Activated CD4-positive, alpha-beta T cell treated with anti-CD3 and anti-CD28 coated beads, Interleukin-2, amount 10 ng/mL, durations not matched to agents 7 days and 5 days (primary cell): ENCODE measurements around the gene DPYSL3. TPM values are rescaled to one million over a fixed set of nuclear protein-coding genes. Genes with fewer than 3 reads are reported as not detected.

Experiments
- CTCF ChIA-PET: fragments of 350-600 bp; sonication (Branson Sonifier 250); formaldehyde crosslinking; loops from one replicate; lab custom pipeline; 2021; ENCODE audit warnings: antibody characterized with exemption; lab: Charles Lee
- POLR2A ChIA-PET: fragments of 350-600 bp; sonication (Branson Sonifier 250); formaldehyde crosslinking; loops from one replicate; lab custom pipeline; 2021; ENCODE audit warnings: antibody characterized with exemption; lab: Charles Lee
- DNase-seq: peaks from one replicate; pipeline ENCODE4 v3.0.0-alpha.2; 2020
- H3K27ac Mint-ChIP-seq: one replicate; pipeline ENCODE4 v1.8.0; 2021; ENCODE audit warnings: mild to moderate bottlenecking, moderate library complexity, mixed read lengths
- H3K27me3 Mint-ChIP-seq: one replicate; pipeline ENCODE4 v1.8.0; 2021; ENCODE audit warnings: mixed read lengths
- H3K36me3 Mint-ChIP-seq: one replicate; pipeline ENCODE4 v1.8.0; 2021; ENCODE audit warnings: low read depth, mixed read lengths
- H3K4me1 Mint-ChIP-seq: one replicate; pipeline ENCODE4 v1.8.0; 2021; ENCODE audit warnings: mixed read lengths
- H3K4me3 Mint-ChIP-seq: one replicate; pipeline ENCODE4 v1.8.0; 2021; ENCODE audit warnings: mild to moderate bottlenecking, moderate library complexity, mixed read lengths
- H3K9me3 Mint-ChIP-seq: one replicate; pipeline ENCODE4 v1.8.0; 2021; ENCODE audit warnings: mixed read lengths
- total RNA-seq, 2 experiments: library from RNA; stranded (reverse); gene quantifications; one replicate each; pipeline ENCODE4 v1.2.3, GENCODE V29; 2021

Gene DPYSL3
- total RNA-seq, 2 experiments from 2014 or later, result not detected

GRCh38 chr5:147534172-147534951, 24.5 kb upstream of the DPYSL3 start:
- H3K9me3 Mint-ChIP-seq, result no peaks in the 10 kb centered on the region
- ChIA-PET POLR2A (no interaction called here), CTCF (no interaction called here)
- no peak overlapping the region for H3K27ac Mint-ChIP-seq
- no peaks in the 10 kb centered on the region for H3K4me1 Mint-ChIP-seq
- no peaks in the 10 kb centered on the region for H3K27me3 Mint-ChIP-seq
- no peaks in the 10 kb centered on the region for H3K36me3 Mint-ChIP-seq
- H3K4me3 Mint-ChIP-seq, result no peak overlapping the region
- DNase-seq, result no peak

- ChIA-PET CTCF (no interaction called here), POLR2A (no interaction called here)
- no peaks in the 10 kb centered on the region for H3K27me3 Mint-ChIP-seq
- H3K4me3 Mint-ChIP-seq, result no peak overlapping the region
- H3K36me3 Mint-ChIP-seq, result no peaks in the 10 kb centered on the region
- no peak overlapping the region for H3K27ac Mint-ChIP-seq
- no peaks in the 10 kb centered on the region for H3K9me3 Mint-ChIP-seq
- H3K4me1 Mint-ChIP-seq, result no peaks in the 10 kb centered on the region
- no peak for DNase-seq
Observed at GRCh38 chr5:147532156-147532555, 22.3 kb upstream of the DPYSL3 start.

- Mint-ChIP-seq H3K27me3 (no peaks in the 10 kb centered on the region), H3K4me1 (no peaks in the 10 kb centered on the region), H3K36me3 (no peaks in the 10 kb centered on the region), H3K9me3 (no peaks in the 10 kb centered on the region), H3K4me3 (no peak overlapping the region), H3K27ac (no peak overlapping the region)
- no peak for DNase-seq
- ChIA-PET POLR2A (no interaction called here), CTCF (no interaction called here)
Observed at GRCh38 chr5:147530530-147531389, 20.9 kb upstream of the DPYSL3 start.

GRCh38 chr5:147523069-147523468, 13.2 kb upstream of the DPYSL3 start:
- no peak overlapping the region for H3K4me3 Mint-ChIP-seq
- no peaks in the 10 kb centered on the region for H3K36me3 Mint-ChIP-seq
- no peak overlapping the region for H3K27ac Mint-ChIP-seq
- no peak for DNase-seq
- H3K27me3 Mint-ChIP-seq, result no peaks in the 10 kb centered on the region
- H3K4me1 Mint-ChIP-seq, result no peaks in the 10 kb centered on the region
- ChIA-PET CTCF (no interaction called here), POLR2A (no interaction called here)
- no peaks in the 10 kb centered on the region for H3K9me3 Mint-ChIP-seq

- no peaks in the 10 kb centered on the region for H3K9me3 Mint-ChIP-seq
- no peak for DNase-seq
- ChIA-PET POLR2A (no interaction called here), CTCF (no interaction called here)
- H3K27ac Mint-ChIP-seq, result no peak overlapping the region
- H3K27me3 Mint-ChIP-seq, result no peaks in the 10 kb centered on the region
- H3K4me3 Mint-ChIP-seq, result no peak overlapping the region
- H3K4me1 Mint-ChIP-seq, result no peaks in the 10 kb centered on the region
- H3K36me3 Mint-ChIP-seq, result no peaks in the 10 kb centered on the region
Observed at GRCh38 chr5:147522435-147522834, 12.6 kb upstream of the DPYSL3 start.

- no peaks in the 10 kb centered on the region for H3K36me3 Mint-ChIP-seq
- ChIA-PET CTCF (no interaction called here), POLR2A (no interaction called here)
Observed at GRCh38 chr5:147520450-147520849, 10.6 kb upstream of the DPYSL3 start.

GRCh38 chr5:147519380-147519779, 9.5 kb upstream of the DPYSL3 start:
- CTCF ChIA-PET, result no interaction called here
- Mint-ChIP-seq H3K9me3 (no peaks in the 10 kb centered on the region), H3K27me3 (no peaks in the 10 kb centered on the region), H3K4me3 (no peak overlapping the region), H3K27ac (no peak overlapping the region), H3K36me3 (no peaks in the 10 kb centered on the region), H3K4me1 (no peaks in the 10 kb centered on the region)
- POLR2A ChIA-PET, result no interaction called here
- no peak for DNase-seq

More at GRCh38 chr5:147520450-147520849, 10.6 kb upstream of the DPYSL3 start:
- H3K27me3 Mint-ChIP-seq, result no peaks in the 10 kb centered on the region
- no peak overlapping the region for H3K4me3 Mint-ChIP-seq
- no peaks in the 10 kb centered on the region for H3K4me1 Mint-ChIP-seq
- DNase-seq, result no peak
- H3K9me3 Mint-ChIP-seq, result no peaks in the 10 kb centered on the region
- H3K27ac Mint-ChIP-seq, result no peak overlapping the region

- H3K4me1 Mint-ChIP-seq, result no peaks in the 10 kb centered on the region
- no peak overlapping the region for H3K27ac Mint-ChIP-seq
- H3K27me3 Mint-ChIP-seq, result no peaks in the 10 kb centered on the region
- H3K36me3 Mint-ChIP-seq, result no peaks in the 10 kb centered on the region
- no peak overlapping the region for H3K4me3 Mint-ChIP-seq
- POLR2A ChIA-PET, result no interaction called here
- no peaks in the 10 kb centered on the region for H3K9me3 Mint-ChIP-seq
- CTCF ChIA-PET, result no interaction called here
- DNase-seq, result no peak
Observed at GRCh38 chr5:147517383-147517782, 7.5 kb upstream of the DPYSL3 start.

- DNase-seq, result no peak
- ChIA-PET CTCF (no interaction called here), POLR2A (no interaction called here)
- Mint-ChIP-seq H3K4me1 (no peaks in the 10 kb centered on the region), H3K36me3 (no peaks in the 10 kb centered on the region), H3K4me3 (no peak overlapping the region), H3K27ac (no peak overlapping the region), H3K27me3 (peaks cover 11% of the 10 kb centered on the region), H3K9me3 (no peaks in the 10 kb centered on the region)
Observed at GRCh38 chr5:147515269-147515668, 5.4 kb upstream of the DPYSL3 start.

- CTCF ChIA-PET, result no interaction called here
- no peaks in the 10 kb centered on the region for H3K9me3 Mint-ChIP-seq
- peaks cover 5% of the 10 kb centered on the region for H3K4me1 Mint-ChIP-seq
- no peak for DNase-seq
- no peak overlapping the region for H3K27ac Mint-ChIP-seq
- peaks cover 26% of the 10 kb centered on the region for H3K27me3 Mint-ChIP-seq
- no peak overlapping the region for H3K4me3 Mint-ChIP-seq
- no peaks in the 10 kb centered on the region for H3K36me3 Mint-ChIP-seq
- POLR2A ChIA-PET, result no interaction called here
Observed at GRCh38 chr5:147512659-147513379, 3.0 kb upstream of the DPYSL3 start.

GRCh38 chr5:147510885-147511284, 1.0 kb upstream of the DPYSL3 start:
- peaks cover 27% of the 10 kb centered on the region for H3K27me3 Mint-ChIP-seq
- ChIA-PET POLR2A (no interaction called here), CTCF (no interaction called here)
- no peaks in the 10 kb centered on the region for H3K9me3 Mint-ChIP-seq
- no peak overlapping the region for H3K4me3 Mint-ChIP-seq
- H3K4me1 Mint-ChIP-seq, result peaks cover 5% of the 10 kb centered on the region
- H3K27ac Mint-ChIP-seq, result no peak overlapping the region
- no peaks in the 10 kb centered on the region for H3K36me3 Mint-ChIP-seq
- no peak for DNase-seq

GRCh38 chr5:147509041-147509709, 693 bp downstream of the DPYSL3 start:
- no peak for DNase-seq
- ChIA-PET POLR2A (no interaction called here), CTCF (no interaction called here)
- H3K9me3 Mint-ChIP-seq, result no peaks in the 10 kb centered on the region
- no peaks in the 10 kb centered on the region for H3K36me3 Mint-ChIP-seq
- H3K27me3 Mint-ChIP-seq, result peaks cover 27% of the 10 kb centered on the region
- H3K4me1 Mint-ChIP-seq, result peaks cover 5% of the 10 kb centered on the region
- H3K4me3 Mint-ChIP-seq, result no peak overlapping the region
- H3K27ac Mint-ChIP-seq, result no peak overlapping the region

GRCh38 chr5:147508711-147509040, 1.2 kb downstream of the DPYSL3 start:
- Mint-ChIP-seq H3K9me3 (no peaks in the 10 kb centered on the region), H3K4me3 (no peak overlapping the region), H3K4me1 (peaks cover 5% of the 10 kb centered on the region), H3K36me3 (no peaks in the 10 kb centered on the region), H3K27ac (no peak overlapping the region), H3K27me3 (peaks cover 27% of the 10 kb centered on the region)
- POLR2A ChIA-PET, result no interaction called here
- no peak for DNase-seq
- CTCF ChIA-PET, result no interaction called here
